B cell (primary cell): ENCODE data around the gene RNF19B. TPM values are rescaled to one million over a fixed set of nuclear protein-coding genes. Genes with fewer than 3 reads are reported as not detected.

ENCODE experiments used
- ATAC-seq: fragments of 200-7000 bp; cut with Tn5 transposase; one replicate; pipeline ENCODE4 v1.10.0; 2021; ENCODE audit warnings: low read depth, mild to moderate bottlenecking, moderate number of reproducible peaks, moderate library complexity
- CTCF ChIA-PET: fragments of 350-600 bp; sonication (Branson Sonifier 250); formaldehyde crosslinking; loops from one replicate; lab custom pipeline; 2021; ENCODE audit warnings: antibody characterized with exemption, inconsistent platforms; lab: Charles Lee
- POLR2A ChIA-PET: fragments of 350-600 bp; sonication (Branson Sonifier 250); formaldehyde crosslinking; loops from one replicate; lab custom pipeline; 2021; ENCODE audit warnings: antibody characterized with exemption; lab: Charles Lee
- DNase-seq: peaks from one replicate; pipeline ENCODE4 v3.0.0; 2013
- H2AFZ ChIP-seq: 2 replicates; pipeline ENCODE4 v1.6.1; 2012; ENCODE audit warnings: mild to moderate bottlenecking, low read depth, low read length; ENCODE audit not compliant: insufficient read depth, poor library complexity, severe bottlenecking
- H3K27ac ChIP-seq, 2 donors: 1 replicate in 1 of 2; 2 replicates in 1 of 2; pipeline ENCODE4 v1.5.1; 2012 to 2013; ENCODE audit warnings: low read length in 2 of 2, mild to moderate bottlenecking in 2 of 2, moderate library complexity in 1 of 2
- H3K27me3 ChIP-seq, 4 experiments: fragments of 200-600 bp in 1 of 4; sonication (generic) in 1 of 4; replicated peaks in 1 of 4; 1 replicate in 2 of 4; 2 replicates in 2 of 4; pipeline versions ENCODE4 v1.6.1 to v1.7.0; 2013 to 2016; ENCODE audit warnings: low read length in 3 of 4, mild to moderate bottlenecking in 2 of 4, mixed read lengths in 1 of 4, moderate library complexity in 1 of 4; ENCODE audit not compliant: insufficient read depth in 4 of 4, control insufficient read depth in 3 of 4; ENCODE audit errors: control extremely low read depth in 1 of 4
- H3K36me3 ChIP-seq, 2 experiments: replicated peaks in 1 of 2; 1 replicate in 1 of 2; 2 replicates in 1 of 2; pipeline versions ENCODE4 v1.6.1 to v1.7.1; 2013; ENCODE audit warnings: low read length in 1 of 2; ENCODE audit not compliant: insufficient read depth in 2 of 2, control insufficient read depth in 1 of 2; ENCODE audit errors: control extremely low read depth in 1 of 2, extremely low read depth in 1 of 2
- H3K4me1 ChIP-seq, 2 donors: fragments of 200-600 bp in 1 of 2; sonication (generic) in 1 of 2; 1 replicate in 1 of 2; 2 replicates in 1 of 2; pipeline versions ENCODE4 v1.5.1 to v1.6.1; 2013 to 2017; ENCODE audit warnings: low read length in 2 of 2; ENCODE audit not compliant: control insufficient read depth in 2 of 2, insufficient read depth in 2 of 2
- H3K4me2 ChIP-seq: replicated peaks from 2 replicates; pipeline ENCODE3; 2012; ENCODE audit warnings: mild to moderate bottlenecking, low read depth, low read length; ENCODE audit not compliant: poor library complexity, severe bottlenecking
- H3K4me3 ChIP-seq, 5 experiments: fragments of 200-600 bp in 1 of 5; sonication (generic) in 1 of 5; 1 replicate in 3 of 5; 2 replicates in 2 of 5; pipeline versions ENCODE4 v1.5.1 to v1.7.0; 2011 to 2016; ENCODE audit warnings: low read length in 4 of 5, mild to moderate bottlenecking in 4 of 5, low read depth in 2 of 5, control low read depth in 1 of 5, moderate library complexity in 1 of 5; ENCODE audit not compliant: insufficient read depth in 1 of 5; ENCODE audit errors: control extremely low read depth in 1 of 5, extremely low read depth in 1 of 5
- H3K79me2 ChIP-seq: fragments of 200-600 bp; sonication (generic); one replicate; pipeline ENCODE4 v1.6.0; 2016; ENCODE audit warnings: low read length; ENCODE audit not compliant: control insufficient read depth, insufficient read depth
- H3K9ac ChIP-seq: fragments of 200-600 bp; sonication (generic); 2 replicates; pipeline ENCODE4 v1.6.1; 2017; ENCODE audit warnings: mild to moderate bottlenecking, low read length, moderate library complexity
- H3K9me3 ChIP-seq, 3 donors: one replicate each; pipeline versions ENCODE4 v1.6.1 to v1.7.1; 2013; ENCODE audit warnings: low read length in 2 of 3; ENCODE audit not compliant: control insufficient read depth in 2 of 3, insufficient read depth in 1 of 3; ENCODE audit errors: control extremely low read depth in 1 of 3
- H4K20me1 ChIP-seq: 2 replicates; pipeline ENCODE4 v1.6.0; 2012; ENCODE audit warnings: mild to moderate bottlenecking, low read length; ENCODE audit not compliant: insufficient read depth, control insufficient read depth, poor library complexity, severe bottlenecking
- H3K27ac Mint-ChIP-seq: one replicate; pipeline ENCODE4 v1.8.0; 2021; ENCODE audit warnings: mixed read lengths
- H3K27me3 Mint-ChIP-seq: one replicate; pipeline ENCODE4 v1.8.0; 2021; ENCODE audit warnings: mixed read lengths
- H3K4me1 Mint-ChIP-seq: one replicate; pipeline ENCODE4 v1.8.0; 2021; ENCODE audit warnings: mixed read lengths
- H3K4me3 Mint-ChIP-seq: one replicate; pipeline ENCODE4 v1.8.0; 2021; ENCODE audit warnings: mixed read lengths
- H3K9me3 Mint-ChIP-seq: one replicate; pipeline ENCODE4 v1.8.0; 2022; ENCODE audit warnings: mixed read lengths; ENCODE audit not compliant: insufficient read depth
- CTCF ChIP-seq: fragments of 200-600 bp; IDR thresholded peaks from one replicate; pipeline ENCODE4 v1.8.0; 2022; ENCODE audit warnings: antibody characterized with exemption, mild to moderate bottlenecking
- EZH2 ChIP-seq: IDR thresholded peaks from 2 replicates; pipeline ENCODE4 v1.6.1; 2012; ENCODE audit warnings: borderline replicate concordance, low read depth, mild to moderate bottlenecking, moderate library complexity, low read length; ENCODE audit not compliant: insufficient read depth, poor library complexity, severe bottlenecking
- WGBS: methylation state at CpG from one replicate; pipeline ENCODE4 v1.1.5; 2013; ENCODE audit warnings: missing lambda C conversion rate; ENCODE audit not compliant: insufficient coverage; 5-methylcytosine and 5-hydroxymethylcytosine counted together
- intact Hi-C: fragments of 100-400 bp; cut with micrococcal nuclease; formaldehyde crosslinking; loops from one replicate; pipeline ENCODE4 v1.10.0; 2022
- polyA plus RNA-seq: library from polyadenylated mRNA; depleted of rRNA; stranded (reverse); fragments of >200 nt; gene quantifications from 2 replicates; pipeline ENCODE4 v1.2.3, GENCODE V29; 2012
- total RNA-seq, 2 donors: library from RNA; stranded (reverse); fragments of 120-200 nt in 1 of 2; gene quantifications; 1 replicate in 1 of 2; 2 replicates in 1 of 2; pipeline versions ENCODE4 v1.2.3 to v1.2.4, GENCODE V29; 2013 to 2022

Gene RNF19B
- total and polyA plus RNA-seq, 2 donors (not counting 1 experiment from before 2014, with no cell fraction given), result 29.9 to 40.3 TPM

DNA sequence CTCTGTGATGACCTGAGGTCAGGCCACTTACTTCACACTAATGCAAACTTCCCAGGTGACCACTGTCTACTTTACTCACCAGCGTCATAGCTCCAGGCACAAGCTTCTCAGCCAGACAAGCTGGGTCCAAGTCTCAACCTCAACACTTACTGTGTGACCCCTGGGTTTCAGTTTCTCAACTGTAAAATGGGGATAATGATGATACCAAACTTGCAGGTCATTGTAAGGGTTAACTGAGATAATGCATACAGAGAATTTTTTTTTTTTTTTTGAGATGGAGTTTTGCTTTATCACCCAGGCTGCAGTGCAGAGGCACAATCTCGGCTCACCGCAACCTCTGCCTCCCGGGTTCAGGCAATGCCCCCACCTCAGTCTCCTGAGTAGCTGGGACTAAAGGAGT is 37.4 kb upstream of the RNF19B start:
- peaks cover 0 to 3% (median 0%) of the 10 kb centered on the region in 3 donors for H3K9me3 ChIP-seq
- no peaks in the 10 kb centered on the region for H3K79me2 ChIP-seq
- CTCF ChIA-PET, result interaction anchor here (1.6 to 2.9 kb wide), 3 partner anchors 9 to 69 kb away, joined by 4 to 14 read pairs (median 5); no protein-coding TSS in a partner anchor
- intact Hi-C loops, result no loop called here
- Mint-ChIP-seq H3K27ac (no peak overlapping the region), H3K9me3 (no peaks in the 10 kb centered on the region), H3K4me1 (peaks cover 15% of the 10 kb centered on the region), H3K4me3 (no peak overlapping the region), H3K27me3 (no peaks in the 10 kb centered on the region)
- no peak overlapping the region for H3K9ac ChIP-seq
- H3K4me1 ChIP-seq, result peaks cover 6 to 11% of the 10 kb centered on the region in 2 donors
- DNase-seq (no peak), ATAC-seq (no peak)
- no peaks in the 10 kb centered on the region for H3K27me3 ChIP-seq
- no peak overlapping the region for H2AFZ ChIP-seq
- H3K4me3 ChIP-seq, result no peak overlapping the region
- H3K4me2 ChIP-seq, result no peak overlapping the region
- no peak for TF ChIP-seq EZH2
- no peak for TF ChIP-seq CTCF
- POLR2A ChIA-PET, result no interaction called here
- no peak overlapping the region for H3K27ac ChIP-seq
- 100% methylated on average over 3 of the region's 4 CpGs for WGBS
- peaks cover 0 to 2% of the 10 kb centered on the region in 2 experiments for H3K36me3 ChIP-seq
- no peaks in the 10 kb centered on the region for H4K20me1 ChIP-seq

- Histone ChIP-seq H3K36me3 (no peaks in the 10 kb centered on the region), H2AFZ (no peak overlapping the region), H3K4me3 (no peak overlapping the region), H4K20me1 (no peaks in the 10 kb centered on the region), H3K4me2 (no peak overlapping the region), H3K27ac (no peak overlapping the region), H3K4me1 (peaks cover 6 to 11% of the 10 kb centered on the region in 2 donors), H3K27me3 (no peaks in the 10 kb centered on the region), H3K9me3 (peaks cover 0 to 3% (median 0%) of the 10 kb centered on the region in 3 donors), H3K79me2 (no peaks in the 10 kb centered on the region), H3K9ac (no peak overlapping the region)
- intact Hi-C loops, result no loop called here
- ChIA-PET CTCF (interaction anchor here (1.1 to 2.9 kb wide), 6 partner anchors 9 to 69 kb away, joined by 3 to 14 read pairs (median 5); partner anchors contain the start of gene RNF19B), POLR2A (no interaction called here)
- Mint-ChIP-seq H3K4me3 (no peak overlapping the region), H3K9me3 (no peaks in the 10 kb centered on the region), H3K4me1 (peaks cover 20% of the 10 kb centered on the region), H3K27ac (no peak overlapping the region), H3K27me3 (no peaks in the 10 kb centered on the region)
- DNase-seq (no peak), ATAC-seq (no peak)
- TF ChIP-seq EZH2 (no peak), CTCF (no peak)
- no CpG with 5 or more reads among the region's 2 CpGs for WGBS
Observed at GRCh38 chr1:33001282-33001681, 36.7 kb upstream of the RNF19B start.
